ENCODE data around the gene RBM24.
"Not testable (repeated sequence)": the region's sequence is repeated elsewhere in the genome, so short reads cannot be mapped to it uniquely, and the experiment has no call there.

Gene RBM24

GRCh38 chr6:17292600-17293133, 11.5 kb downstream of the RBM24 start:
- no peak for DNase-seq

GRCh38 chr6:17293395-17293794, 12.2 kb downstream of the RBM24 start:
- no peak for DNase-seq

DNA sequence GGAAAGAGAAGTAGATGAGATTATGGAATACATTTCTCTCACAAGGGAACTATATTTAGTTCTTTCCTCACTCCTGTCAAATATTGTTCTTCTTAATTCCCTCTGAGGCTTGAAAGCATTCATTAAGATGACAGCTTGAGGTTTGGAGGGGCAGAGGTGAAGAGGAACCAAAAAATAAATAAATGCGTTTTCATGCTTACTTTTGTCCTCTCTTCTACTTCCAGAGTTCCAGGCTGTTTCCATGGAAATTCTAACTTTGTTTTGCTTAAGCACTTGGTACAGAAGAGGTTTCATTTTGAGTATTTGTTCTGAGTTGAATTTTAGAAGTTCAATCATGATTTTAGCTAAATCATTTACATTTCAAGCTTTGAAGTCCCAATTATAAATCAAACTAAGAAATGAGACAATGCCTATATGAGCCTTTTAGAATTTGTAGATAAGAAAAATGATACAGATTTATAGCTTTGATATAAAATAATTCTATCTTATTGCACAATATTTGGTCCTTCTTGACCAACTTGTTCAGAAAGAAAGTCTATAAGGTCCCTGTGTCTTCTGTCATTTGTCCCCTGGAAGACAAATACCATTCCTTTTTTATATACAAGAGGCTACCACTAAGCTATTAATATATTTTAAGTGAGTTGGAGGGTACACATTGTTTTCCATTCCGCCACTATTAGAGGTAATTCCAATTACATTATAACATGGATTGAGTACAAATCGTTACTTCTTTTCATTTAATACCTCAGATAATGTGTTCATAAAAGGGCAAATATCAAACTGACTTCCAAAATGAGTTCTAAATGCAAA, 16.3 kb downstream of the RBM24 start:
- no peak for DNase-seq

- DNase-seq = no peak
These were observed 17.1 kb downstream of the RBM24 start for GRCh38 chr6:17298257-17298656.

DNA sequence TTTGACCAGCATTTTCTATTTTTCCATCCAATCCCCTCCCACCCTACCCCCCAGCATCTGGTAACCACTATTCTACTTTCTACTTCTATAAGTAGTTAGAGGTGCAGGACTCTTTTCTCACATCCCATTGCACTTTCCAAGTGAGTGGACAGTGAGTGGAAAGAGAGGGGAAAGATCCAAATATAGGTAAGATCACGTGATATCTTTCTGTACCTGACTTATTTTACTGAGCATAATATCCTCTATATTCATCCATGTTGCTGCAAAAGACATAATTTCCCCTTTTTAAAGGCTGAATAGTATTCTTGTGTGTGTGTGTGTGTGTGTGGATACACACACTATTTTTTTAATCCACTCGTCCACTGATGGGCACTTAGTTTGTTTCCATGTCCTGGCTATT, 18.1 kb downstream of the RBM24 start:
- no peak for DNase-seq

DNA sequence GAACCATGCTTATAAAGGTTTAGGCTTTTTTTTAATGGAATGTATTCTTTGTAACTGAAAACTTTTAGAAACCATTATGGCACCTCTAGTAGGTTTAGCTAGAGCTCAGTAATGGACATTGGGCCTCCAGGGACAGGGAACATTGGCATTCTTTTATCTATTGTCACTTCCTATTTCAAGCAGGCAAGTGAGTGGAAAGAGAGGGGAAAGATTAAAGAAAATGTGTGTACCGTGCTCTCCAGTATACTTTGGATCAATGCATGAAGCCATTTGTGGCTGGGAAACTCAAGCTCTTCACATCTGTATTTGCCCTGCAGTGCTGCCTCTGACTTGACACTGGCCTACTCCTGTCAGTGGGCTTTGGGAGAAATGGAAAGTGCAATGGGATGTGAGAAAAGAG, 18.6 kb downstream of the RBM24 start:
- DNase-seq = no peak

- DNase-seq = no peak
These were observed 19.5 kb downstream of the RBM24 start for GRCh38 chr6:17300637-17301036.

GRCh38 chr6:17303444-17303843, 22.3 kb downstream of the RBM24 start:
- no peak for DNase-seq

GRCh38 chr6:17305219-17306001, 24.2 kb downstream of the RBM24 start:
- no peak for DNase-seq

DNA sequence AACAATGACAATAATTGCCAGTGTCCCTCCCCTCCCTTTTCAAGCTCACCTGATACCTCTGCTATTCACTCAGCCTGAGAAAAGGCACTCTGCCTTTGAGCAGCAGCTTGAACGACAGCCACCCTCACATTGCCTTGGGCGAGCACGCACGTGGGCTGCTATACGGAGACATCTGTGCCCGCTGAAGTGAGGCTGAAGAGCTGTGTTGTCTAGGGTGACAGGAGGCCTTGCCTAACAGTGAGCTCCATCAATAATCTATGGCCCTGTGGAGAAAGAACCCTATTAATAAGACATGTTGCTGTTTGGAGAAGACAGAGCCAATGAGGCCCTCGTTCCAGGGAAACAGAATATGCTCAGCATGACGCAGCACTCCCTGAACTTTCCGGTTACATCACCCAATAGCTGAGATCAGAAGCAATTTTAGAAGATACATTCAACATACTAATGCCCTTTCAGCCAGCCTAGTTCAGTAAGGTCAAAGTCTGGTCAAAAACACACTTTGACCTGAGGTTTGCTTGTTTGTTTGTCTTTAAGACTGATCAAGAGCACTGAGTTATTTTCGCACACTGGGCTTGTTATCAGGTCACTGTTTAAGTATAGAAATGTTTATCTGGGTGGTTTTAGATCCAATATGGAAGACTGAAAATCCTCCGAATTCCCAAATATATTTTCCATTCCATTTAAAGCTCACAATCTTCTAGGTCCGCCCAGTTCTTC, 30.6 kb downstream of the RBM24 start:
- DNase-seq = no peak

DNA sequence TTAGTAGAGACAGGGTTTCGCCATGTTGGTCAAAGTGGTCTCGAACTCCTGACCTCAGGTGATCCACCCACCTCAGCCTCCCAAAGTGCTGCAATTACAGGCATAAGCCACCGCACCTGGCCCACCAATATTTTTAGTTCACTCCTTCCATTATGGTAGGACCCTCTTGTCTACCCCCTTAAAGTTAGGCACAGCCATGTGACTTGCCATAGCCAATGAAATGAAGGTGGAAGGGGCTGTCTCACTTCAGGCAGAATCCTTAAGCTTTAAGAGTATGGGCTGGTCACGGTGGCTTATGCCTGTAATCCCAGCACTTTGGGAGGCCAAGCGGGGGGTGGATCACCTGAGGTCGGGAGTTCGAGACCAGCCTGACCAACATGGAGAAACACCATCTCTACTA, 32.1 kb downstream of the RBM24 start:
- DNase-seq = not testable (repeated sequence)

- DNase-seq = no peak
These were observed 32.8 kb downstream of the RBM24 start for GRCh38 chr6:17313971-17314370.

GRCh38 chr6:17315262-17315661, 34.1 kb downstream of the RBM24 start:
- no peak for DNase-seq

- DNase-seq = no peak
These were observed 37.4 kb downstream of the RBM24 start for GRCh38 chr6:17318435-17319165.

DNA sequence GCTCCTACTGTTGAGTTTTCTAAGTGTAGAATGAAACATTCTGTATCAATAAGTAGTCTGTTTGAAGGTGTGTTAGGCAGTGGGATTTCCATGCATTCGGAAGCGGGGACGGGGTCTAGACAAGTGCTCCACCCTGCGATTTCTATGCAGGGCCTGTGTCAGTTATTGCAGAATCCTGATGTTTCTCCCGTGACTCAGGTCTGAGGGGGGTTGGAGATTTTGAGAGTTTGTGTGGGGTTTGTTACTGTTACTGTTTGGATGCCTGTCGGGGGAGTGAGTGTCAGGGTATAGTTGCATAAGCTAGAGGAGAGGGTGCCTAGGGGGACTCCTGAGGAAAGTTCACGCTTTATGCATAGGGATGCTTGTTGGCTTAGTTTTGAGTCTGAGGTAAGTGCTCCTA, 39.1 kb downstream of the RBM24 start:
- not testable (repeated sequence) for DNase-seq

DNA sequence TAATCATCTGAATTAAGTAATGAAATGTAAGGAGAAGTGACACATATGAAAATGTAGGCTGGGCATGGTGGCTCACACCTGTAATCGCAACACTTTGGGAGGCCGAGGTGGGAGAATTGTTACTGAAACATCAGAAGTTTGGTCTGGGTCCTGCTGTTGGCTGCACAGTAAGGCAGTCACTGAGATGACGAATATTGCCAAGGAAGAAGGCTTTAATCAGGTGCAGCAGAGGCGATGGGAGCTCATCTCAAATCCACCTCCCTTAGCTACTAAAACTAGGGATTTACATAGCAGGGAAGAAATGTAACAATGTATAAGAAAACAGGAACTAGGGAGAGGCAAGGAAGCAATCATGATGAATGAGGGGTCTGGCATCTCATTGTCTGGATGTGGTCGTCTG, 50.1 kb downstream of the RBM24 start:
- no peak for DNase-seq

DNA sequence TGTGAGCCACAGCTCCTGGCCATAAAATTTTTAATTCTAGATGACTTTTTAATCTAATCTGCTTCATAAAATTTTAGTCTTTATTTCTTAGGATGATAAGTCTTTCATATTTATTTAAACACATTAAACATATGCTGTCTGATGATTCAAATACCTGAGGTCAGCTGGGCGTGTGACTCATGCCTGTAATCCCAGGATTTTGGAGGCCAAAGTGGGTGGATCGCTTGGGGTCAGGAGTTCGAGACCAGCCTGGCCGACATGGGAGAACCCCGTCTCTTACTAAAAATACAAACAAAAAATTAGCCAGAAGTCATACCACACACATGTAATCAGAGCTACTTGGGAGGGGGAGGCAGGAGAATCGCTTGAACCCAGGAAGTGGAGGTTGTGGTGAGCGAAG, 53.1 kb downstream of the RBM24 start:
- DNase-seq = no peak

GRCh38 chr6:17336425-17336824, 55.3 kb downstream of the RBM24 start:
- DNase-seq = no peak

GRCh38 chr6:17339308-17339670, 58.1 kb downstream of the RBM24 start:
- no peak for DNase-seq

GRCh38 chr6:17341117-17341805, 60.1 kb downstream of the RBM24 start:
- no peak for DNase-seq

DNA sequence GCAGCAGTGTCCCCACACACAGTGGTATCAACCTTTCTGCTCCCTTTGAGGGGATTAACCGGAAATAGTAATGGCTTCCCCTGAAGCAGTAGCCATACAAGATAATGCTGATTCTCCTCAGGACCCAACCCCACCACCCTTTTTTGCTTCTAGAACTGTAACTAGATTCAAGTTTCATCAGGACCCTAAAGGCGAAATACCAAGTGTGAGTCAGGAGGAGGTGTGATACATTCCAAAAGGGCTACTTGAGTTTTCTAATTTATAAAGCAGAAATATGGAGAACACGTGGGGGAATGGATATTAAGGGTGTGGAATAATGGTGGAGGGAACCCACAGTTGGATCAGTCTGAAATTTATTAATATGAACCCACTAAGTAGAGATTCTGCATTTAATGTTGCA, 60.7 kb downstream of the RBM24 start:
- DNase-seq = no peak

DNA sequence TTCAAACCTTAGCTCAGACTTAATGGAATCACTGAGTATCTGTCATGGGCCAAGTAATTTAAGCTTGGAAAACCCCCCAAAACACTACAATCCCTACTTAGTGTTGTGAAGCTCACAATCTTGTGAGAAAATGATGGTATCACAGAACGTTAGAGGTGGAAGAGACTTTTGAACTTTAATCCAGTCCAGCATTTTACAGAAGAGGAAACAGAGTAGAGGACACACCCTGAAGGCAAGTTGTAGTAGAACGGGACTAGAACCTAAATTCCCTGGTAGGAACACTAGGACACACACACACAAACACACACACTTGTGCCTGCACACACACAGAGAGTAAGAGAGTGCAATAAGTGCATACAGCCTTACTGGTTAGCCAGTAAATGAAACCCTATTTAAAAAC, 62.1 kb downstream of the RBM24 start:
- DNase-seq = no peak

Measured in activated CD4-positive, alpha-beta T cell treated with anti-CD3 and anti-CD28 coated beads, Interleukin-2, amount 50 U/mL, for 1 hour (primary cell).